Hepatocyte (in vitro differentiated cells): ENCODE measurements around the gene PSMA7. TPM values are rescaled to one million over a fixed set of nuclear protein-coding genes. Genes with fewer than 3 reads are reported as not detected.
"Not testable (repeated sequence)": the region's sequence is repeated elsewhere in the genome, so short reads cannot be mapped to it uniquely, and the experiment has no call there.

ENCODE experiments used
- DNase-seq: peaks from one replicate; pipeline ENCODE4 v3.0.0-alpha.2; 2016; ENCODE audit warnings: low spot score
- H2AFZ ChIP-seq: fragments of 200-600 bp; sonication (generic); 2 replicates; pipeline ENCODE4 v1.6.0; 2016; ENCODE audit warnings: antibody characterized with exemption, mild to moderate bottlenecking
- H3K27ac ChIP-seq: fragments of 200-600 bp; sonication (generic); 2 replicates; pipeline ENCODE4 v1.5.1; 2016; ENCODE audit warnings: mild to moderate bottlenecking
- H3K27me3 ChIP-seq: fragments of 200-600 bp; sonication (generic); 2 replicates; pipeline ENCODE4 v1.6.1; 2016
- H3K36me3 ChIP-seq: fragments of 200-600 bp; sonication (generic); replicated peaks from 2 replicates; pipeline ENCODE4 v1.5.1; 2016; ENCODE audit warnings: low read depth; ENCODE audit not compliant: insufficient read depth
- H3K4me1 ChIP-seq: fragments of 200-600 bp; sonication (generic); 2 replicates; pipeline ENCODE4 v1.5.1; 2016; ENCODE audit warnings: mild to moderate bottlenecking, moderate library complexity; ENCODE audit not compliant: insufficient read depth
- H3K4me2 ChIP-seq: fragments of 200-600 bp; sonication (generic); 2 replicates; pipeline ENCODE4 v1.6.0; 2016
- H3K4me3 ChIP-seq: fragments of 200-600 bp; sonication (generic); 2 replicates; pipeline ENCODE4 v1.5.1; 2016; ENCODE audit warnings: mild to moderate bottlenecking
- H3K79me2 ChIP-seq: fragments of 200-600 bp; sonication (generic); 2 replicates; pipeline ENCODE4 v1.6.0; 2017; ENCODE audit warnings: mild to moderate bottlenecking
- H3K9me2 ChIP-seq: fragments of 200-600 bp; sonication (generic); replicated peaks from 2 replicates; pipeline ENCODE4 v1.6.0; 2017; ENCODE audit warnings: mild to moderate bottlenecking; ENCODE audit not compliant: insufficient read depth
- H3K9me3 ChIP-seq: fragments of 200-600 bp; sonication (generic); 2 replicates; pipeline ENCODE4 v1.5.1; 2016; ENCODE audit warnings: low read depth, mild to moderate bottlenecking
- H4K20me1 ChIP-seq: fragments of 200-600 bp; sonication (generic); 2 replicates; pipeline ENCODE4 v1.6.0; 2016; ENCODE audit warnings: mild to moderate bottlenecking; ENCODE audit not compliant: insufficient read depth, poor library complexity, severe bottlenecking
- CTCF ChIP-seq: fragments of 200-600 bp; sonication (generic); IDR thresholded peaks from 2 replicates; pipeline ENCODE4 v1.5.1; 2016; ENCODE audit warnings: antibody characterized with exemption, mild to moderate bottlenecking; ENCODE audit not compliant: poor library complexity
- EZH2 ChIP-seq: fragments of 200-600 bp; sonication (generic); IDR thresholded peaks from 2 replicates; pipeline ENCODE4 v1.6.1; 2016; ENCODE audit warnings: antibody characterized with exemption, mild to moderate bottlenecking, borderline replicate concordance
- EZH2phosphoT487 ChIP-seq: fragments of 200-600 bp; sonication (generic); IDR thresholded peaks from one replicate; pipeline ENCODE4 v1.6.1; 2018; ENCODE audit warnings: antibody characterized with exemption, mild to moderate bottlenecking, low read depth, moderate library complexity; ENCODE audit not compliant: unreplicated experiment, severe bottlenecking
- WGBS: methylation state at CpG from one replicate; pipeline ENCODE4 v1.1.6; 2016; ENCODE audit warnings: low lambda C conversion rate; ENCODE audit errors: missing lambda C conversion rate; 5-methylcytosine and 5-hydroxymethylcytosine counted together
- polyA plus RNA-seq: library from polyadenylated mRNA; unstranded; fragments of >200 nt; fragmentation: Nextera tagmentation; extraction: Ambion mirVana; gene quantifications from 2 replicates; pipeline ENCODE4 v1.2.1, GENCODE V29; 2016
- total RNA-seq: library from RNA; depleted of rRNA; stranded (reverse); fragments of >200 nt; gene quantifications from 2 replicates; pipeline ENCODE4 v1.2.3, GENCODE V29; 2014

The PSMA7 gene
- total and polyA plus RNA-seq, 2 experiments from 2014 or later, result 277 to 408 TPM

DNA sequence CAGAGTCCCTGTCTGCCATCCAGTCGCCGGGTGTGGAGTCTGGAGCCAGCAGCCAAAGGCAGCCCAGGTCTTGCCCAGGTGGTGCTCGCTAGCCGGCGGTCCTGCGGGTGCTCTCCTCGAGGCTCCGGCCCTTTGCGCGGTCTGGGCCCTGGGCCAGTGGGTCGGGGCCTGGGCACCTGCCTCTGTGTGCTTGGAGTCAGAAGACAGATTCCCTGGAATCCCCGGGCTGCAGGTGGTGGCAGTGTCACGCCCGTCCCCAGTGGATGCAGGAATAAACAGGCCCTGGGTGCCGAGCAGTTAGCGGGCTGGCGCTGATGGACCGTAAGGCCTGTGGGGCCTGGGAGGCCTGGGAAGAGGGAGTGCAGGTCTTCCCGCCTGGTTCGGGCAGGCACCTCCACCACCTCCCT lies 5.7 kb upstream of the PSMA7 start:
- H3K4me3 ChIP-seq, result no peak overlapping the region

GRCh38 chr20:62148383-62148782 lies 5.2 kb upstream of the PSMA7 start:
- H3K4me3 ChIP-seq, DNase-seq, H3K4me2 ChIP-seq, H3K9me3 ChIP-seq, H3K36me3 ChIP-seq, H3K9me2 ChIP-seq, H3K27me3 ChIP-seq, H2AFZ ChIP-seq, H3K27ac ChIP-seq: not testable (repeated sequence)
- Histone ChIP-seq H4K20me1 (peaks cover 78% of the 10 kb centered on the region), H3K79me2 (peaks cover 92% of the 10 kb centered on the region), H3K4me1 (peaks cover 12% of the 10 kb centered on the region)
- 97% methylated on average over 6 of the region's 10 CpGs for WGBS

More for the DNA sequence above, 5.7 kb upstream of the PSMA7 start:
- peaks cover 98% of the 10 kb centered on the region for H3K79me2 ChIP-seq
- no peak for TF ChIP-seq EZH2phosphoT487
- no peak for TF ChIP-seq EZH2
- TF ChIP-seq CTCF, result no peak
- H2AFZ ChIP-seq, result no peak overlapping the region
- WGBS, result 93% methylated on average over 20 of the region's 20 CpGs
- peaks cover 81% of the 10 kb centered on the region for H4K20me1 ChIP-seq
- H3K9me2 ChIP-seq, result no peaks in the 10 kb centered on the region
- H3K36me3 ChIP-seq, result no peaks in the 10 kb centered on the region
- H3K4me1 ChIP-seq, result peaks cover 12% of the 10 kb centered on the region
- no peak overlapping the region for H3K27ac ChIP-seq
- no peaks in the 10 kb centered on the region for H3K27me3 ChIP-seq
- H3K4me2 ChIP-seq, result no peak overlapping the region
- H3K9me3 ChIP-seq, result no peaks in the 10 kb centered on the region
- no peak for DNase-seq

GRCh38 chr20:62147528-62147927 lies 4.3 kb upstream of the PSMA7 start:
- H4K20me1 ChIP-seq, result peaks cover 79% of the 10 kb centered on the region

DNA sequence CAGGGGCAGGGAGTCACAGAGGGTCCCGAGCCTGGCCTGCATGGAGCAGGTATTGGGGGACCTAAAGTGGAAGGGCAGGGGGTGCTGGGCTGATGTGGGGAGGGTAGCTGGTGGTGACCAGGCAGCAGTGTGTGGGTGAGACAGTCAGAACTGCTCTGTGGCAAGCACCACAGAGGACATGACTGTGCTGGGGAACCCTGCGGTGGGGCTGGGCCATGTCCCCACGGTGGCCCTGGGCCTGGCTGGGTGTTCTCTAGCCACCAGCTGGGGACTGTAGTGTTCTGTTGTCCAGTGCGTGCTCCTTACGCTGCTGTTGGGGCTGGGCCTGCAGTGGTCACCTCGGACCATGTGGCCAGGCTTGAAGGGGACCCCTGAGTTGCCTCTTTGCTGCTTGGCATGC lies 3.9 kb upstream of the PSMA7 start:
- no peak for DNase-seq
- H3K4me1 ChIP-seq, result peaks cover 12% of the 10 kb centered on the region
- no peak overlapping the region for H3K4me3 ChIP-seq
- H3K36me3 ChIP-seq, result no peaks in the 10 kb centered on the region
- H3K79me2 ChIP-seq, result peaks cover 87% of the 10 kb centered on the region
- no peaks in the 10 kb centered on the region for H3K9me2 ChIP-seq
- TF ChIP-seq CTCF (no peak), EZH2 (no peak), EZH2phosphoT487 (no peak)
- WGBS, result 99% methylated on average over 6 of the region's 6 CpGs
- H3K27me3 ChIP-seq, result no peaks in the 10 kb centered on the region
- H3K27ac ChIP-seq, result no peak overlapping the region
- H2AFZ ChIP-seq, result no peak overlapping the region
- peaks cover 79% of the 10 kb centered on the region for H4K20me1 ChIP-seq
- no peaks in the 10 kb centered on the region for H3K9me3 ChIP-seq
- no peak overlapping the region for H3K4me2 ChIP-seq

More at GRCh38 chr20:62147528-62147927, 4.3 kb upstream of the PSMA7 start:
- TF ChIP-seq EZH2phosphoT487 (no peak), CTCF (no peak), EZH2 (no peak)
- Histone ChIP-seq H3K9me3 (no peaks in the 10 kb centered on the region), H3K4me3 (no peak overlapping the region), H2AFZ (no peak overlapping the region), H3K27me3 (no peaks in the 10 kb centered on the region), H3K27ac (no peak overlapping the region), H3K4me1 (peaks cover 12% of the 10 kb centered on the region), H3K36me3 (no peaks in the 10 kb centered on the region), H3K4me2 (no peak overlapping the region), H3K9me2 (no peaks in the 10 kb centered on the region), H3K79me2 (peaks cover 87% of the 10 kb centered on the region)
- no peak for DNase-seq
- WGBS, result 96% methylated on average over 9 of the region's 9 CpGs
